Activated CD8-positive, alpha-beta memory T cell treated with anti-CD3 and anti-CD28 coated beads, Interleukin-2, amount 50 U/mL, for 1 hour (primary cell): ENCODE measurements around the gene RPL4.

Experiments
- DNase-seq: peaks from one replicate; pipeline ENCODE4 v3.0.0-alpha.2; 2020; ENCODE audit errors: extremely low read depth

The RPL4 gene

GRCh38 chr15:66459818-66460615 is 44.6 kb downstream of the RPL4 start:
- no peak for DNase-seq

GRCh38 chr15:66456211-66456610 is 48.4 kb downstream of the RPL4 start:
- no peak for DNase-seq

- DNase-seq = no peak
Observed at GRCh38 chr15:66454143-66454542, 50.5 kb downstream of the RPL4 start.

- no peak for DNase-seq
Observed at GRCh38 chr15:66452971-66453580, 51.6 kb downstream of the RPL4 start.

- no peak for DNase-seq
Observed at GRCh38 chr15:66452420-66452819, 52.2 kb downstream of the RPL4 start.
